ENCODE data around the gene NOP53. TPM values are rescaled to one million over a fixed set of nuclear protein-coding genes. Genes with fewer than 3 reads are reported as not detected.
A peak's percentile ranks its signal among the peaks of the same experiment; 100 is the strongest.

NOP53 gene
- total RNA-seq, 2 experiments from 2014 or later = 225 to 227 TPM

DNA sequence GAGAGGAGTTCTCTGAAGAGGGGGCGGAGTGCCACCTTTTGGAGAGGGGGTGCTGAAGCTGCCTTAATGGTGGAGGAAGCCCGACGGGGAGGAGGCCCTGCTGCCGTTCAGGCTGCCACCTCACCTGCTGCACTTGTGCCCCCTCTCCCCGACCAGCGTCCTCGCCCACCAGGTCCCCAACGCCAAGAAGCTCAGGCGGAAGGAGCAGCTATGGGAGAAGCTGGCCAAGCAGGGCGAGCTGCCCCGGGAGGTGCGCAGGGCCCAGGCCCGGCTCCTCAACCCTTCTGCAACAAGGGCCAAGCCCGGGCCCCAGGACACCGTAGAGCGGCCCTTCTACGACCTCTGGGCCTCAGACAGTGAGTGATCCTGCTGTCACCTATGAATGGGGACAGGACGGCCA lies 5.4 kb downstream of the NOP53 start:
- H3K9me3 Mint-ChIP-seq (ENCODE audit: low read depth) = no peaks in the 10 kb centered on the region
- ATAC-seq = no peak
- CTCF ChIA-PET = interaction anchor here (1.3 kb wide), 1 partner anchor 39 kb away, joined by 3 read pairs; no protein-coding TSS in a partner anchor
- no peak for DNase-seq
- peaks cover 37% of the 10 kb centered on the region for H3K4me1 Mint-ChIP-seq
- no peak overlapping the region for H3K27ac Mint-ChIP-seq
- no peaks in the 10 kb centered on the region for H3K27me3 Mint-ChIP-seq
- H3K36me3 Mint-ChIP-seq = peaks cover 41% of the 10 kb centered on the region
- no peak overlapping the region for H3K4me3 Mint-ChIP-seq

- no peak overlapping the region for H3K4me3 Mint-ChIP-seq
- CTCF ChIA-PET = interaction anchor here (1.1 to 1.7 kb wide), 3 partner anchors 13 to 40 kb away, joined by 3 to 5 read pairs (median 3); no protein-coding TSS in a partner anchor
- ATAC-seq = no peak
- H3K4me1 Mint-ChIP-seq = peaks cover 32% of the 10 kb centered on the region
- peaks cover 44% of the 10 kb centered on the region for H3K36me3 Mint-ChIP-seq
- H3K27ac Mint-ChIP-seq = peak overlapping the region; percentile 24
- H3K9me3 Mint-ChIP-seq (ENCODE audit: low read depth) = no peaks in the 10 kb centered on the region
- DNase-seq = no peak
- H3K27me3 Mint-ChIP-seq = no peaks in the 10 kb centered on the region
Measured at GRCh38 chr19:47752440-47753211, 7.3 kb downstream of the NOP53 start.

- Mint-ChIP-seq H3K36me3 (peaks cover 49% of the 10 kb centered on the region), H3K4me1 (peaks cover 17% of the 10 kb centered on the region), H3K27me3 (no peaks in the 10 kb centered on the region), H3K27ac (no peak overlapping the region), H3K9me3 (ENCODE audit: low read depth) (no peaks in the 10 kb centered on the region), H3K4me3 (no peak overlapping the region)
- CTCF ChIA-PET = interaction anchor here (1.1 kb wide), 1 partner anchor 42 kb away, joined by 4 read pairs; the partner anchor contains the start of gene EHD2
- DNase-seq (no peak), ATAC-seq (no peak)
Measured at GRCh38 chr19:47754206-47755064, 9.1 kb downstream of the NOP53 start.

DNA sequence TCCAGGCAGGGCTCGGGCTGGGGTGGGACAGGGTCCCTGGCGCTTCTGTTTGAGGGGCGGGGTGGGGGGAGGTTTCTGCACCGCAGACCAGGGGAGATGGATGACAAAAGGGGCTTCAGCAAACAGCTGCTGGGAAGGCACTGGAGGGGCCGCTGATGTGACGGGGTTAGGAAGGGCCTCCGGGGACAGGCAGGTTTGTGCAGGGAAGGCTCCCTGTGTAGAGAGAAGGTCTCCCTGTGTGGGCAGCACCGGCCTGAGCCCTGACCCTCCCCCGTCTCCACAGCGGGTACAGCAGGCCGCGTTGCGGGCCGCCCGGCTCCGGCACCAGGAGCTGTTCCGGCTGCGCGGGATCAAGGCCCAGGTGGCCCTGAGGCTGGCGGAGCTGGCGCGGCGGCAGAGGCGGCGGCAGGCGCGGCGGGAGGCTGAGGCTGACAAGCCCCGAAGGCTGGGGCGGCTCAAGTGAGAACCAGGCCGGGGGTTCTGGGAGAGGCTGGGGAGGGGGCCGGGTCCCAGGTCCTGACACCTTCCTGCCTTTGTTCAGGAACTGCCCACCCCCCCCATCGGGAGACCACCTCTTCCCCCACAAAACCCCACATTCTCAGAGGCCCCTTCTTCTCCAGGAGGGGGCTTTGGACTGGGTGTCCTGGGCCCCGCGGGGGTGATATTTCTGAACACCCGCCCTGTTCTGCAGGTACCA lies 9.9 kb downstream of the NOP53 start:
- Mint-ChIP-seq H3K27ac (no peak overlapping the region), H3K27me3 (no peaks in the 10 kb centered on the region), H3K36me3 (peaks cover 48% of the 10 kb centered on the region), H3K4me1 (peaks cover 13% of the 10 kb centered on the region), H3K9me3 (ENCODE audit: low read depth) (no peaks in the 10 kb centered on the region), H3K4me3 (no peak overlapping the region)
- ATAC-seq (no peak), DNase-seq (no peak)
- CTCF ChIA-PET = interaction anchor here (2.1 kb wide), 1 partner anchor 47 kb away, joined by 6 read pairs; no protein-coding TSS in a partner anchor

DNA sequence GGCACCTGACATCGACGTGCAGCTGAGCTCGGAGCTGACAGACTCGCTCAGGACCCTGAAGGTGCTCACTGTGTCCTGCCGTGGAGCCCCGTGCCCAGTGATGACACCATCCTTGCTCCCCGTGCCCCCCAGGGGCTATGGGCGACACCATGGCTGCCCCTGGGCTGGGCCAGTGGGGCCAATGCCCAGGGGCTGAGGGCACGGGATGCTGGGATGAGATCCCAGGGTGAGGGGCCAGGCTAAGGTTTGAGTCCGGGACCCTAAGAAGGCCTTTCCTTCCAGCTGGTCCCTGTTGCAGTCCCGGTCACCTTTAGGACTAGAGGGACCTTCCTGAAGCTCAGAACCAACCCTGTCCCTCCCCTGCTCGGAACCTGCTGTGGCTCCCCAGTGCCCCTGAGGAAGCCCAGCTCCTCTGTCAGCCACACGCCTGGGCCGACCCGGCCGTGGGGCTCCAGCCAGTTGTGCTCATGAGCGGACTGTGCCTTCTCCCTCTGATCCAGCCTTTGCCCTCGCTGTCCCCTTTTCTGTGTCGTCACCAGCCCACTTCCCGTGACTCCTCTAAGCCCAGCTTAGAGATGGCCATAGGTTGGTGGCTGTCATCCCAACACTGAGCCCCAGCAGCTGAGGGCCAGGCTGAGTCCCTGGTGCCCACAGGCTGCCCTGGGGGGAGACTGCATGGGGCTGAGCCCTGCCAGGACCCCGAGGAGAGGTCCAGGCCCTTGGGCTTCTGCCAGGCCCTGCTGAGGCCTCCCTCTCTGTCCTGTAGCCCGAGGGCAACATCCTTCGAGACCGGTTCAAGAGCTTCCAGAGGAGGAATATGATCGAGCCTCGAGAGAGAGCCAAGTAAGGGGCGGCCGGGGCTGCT lies 10.6 kb downstream of the NOP53 start:
- Mint-ChIP-seq H3K4me3 (no peak overlapping the region), H3K9me3 (ENCODE audit: low read depth) (no peaks in the 10 kb centered on the region), H3K4me1 (peaks cover 11% of the 10 kb centered on the region), H3K36me3 (peaks cover 46% of the 10 kb centered on the region), H3K27me3 (no peaks in the 10 kb centered on the region), H3K27ac (no peak overlapping the region)
- DNase-seq (no peak), ATAC-seq (no peak)
- CTCF ChIA-PET = interaction anchor here (1.0 to 2.1 kb wide), 3 partner anchors 11 to 48 kb away, joined by 3 to 6 read pairs (median 4); no protein-coding TSS in a partner anchor

GRCh38 chr19:47756627-47756929 lies 11.2 kb downstream of the NOP53 start:
- Mint-ChIP-seq H3K36me3 (peaks cover 44% of the 10 kb centered on the region), H3K27me3 (no peaks in the 10 kb centered on the region), H3K4me1 (peaks cover 11% of the 10 kb centered on the region), H3K27ac (no peak overlapping the region), H3K9me3 (ENCODE audit: low read depth) (no peaks in the 10 kb centered on the region), H3K4me3 (no peak overlapping the region)
- DNase-seq (no peak), ATAC-seq (no peak)
- CTCF ChIA-PET = interaction anchor here (1.0 to 2.1 kb wide), 3 partner anchors 11 to 49 kb away, joined by 3 to 6 read pairs (median 4); no protein-coding TSS in a partner anchor

DNA sequence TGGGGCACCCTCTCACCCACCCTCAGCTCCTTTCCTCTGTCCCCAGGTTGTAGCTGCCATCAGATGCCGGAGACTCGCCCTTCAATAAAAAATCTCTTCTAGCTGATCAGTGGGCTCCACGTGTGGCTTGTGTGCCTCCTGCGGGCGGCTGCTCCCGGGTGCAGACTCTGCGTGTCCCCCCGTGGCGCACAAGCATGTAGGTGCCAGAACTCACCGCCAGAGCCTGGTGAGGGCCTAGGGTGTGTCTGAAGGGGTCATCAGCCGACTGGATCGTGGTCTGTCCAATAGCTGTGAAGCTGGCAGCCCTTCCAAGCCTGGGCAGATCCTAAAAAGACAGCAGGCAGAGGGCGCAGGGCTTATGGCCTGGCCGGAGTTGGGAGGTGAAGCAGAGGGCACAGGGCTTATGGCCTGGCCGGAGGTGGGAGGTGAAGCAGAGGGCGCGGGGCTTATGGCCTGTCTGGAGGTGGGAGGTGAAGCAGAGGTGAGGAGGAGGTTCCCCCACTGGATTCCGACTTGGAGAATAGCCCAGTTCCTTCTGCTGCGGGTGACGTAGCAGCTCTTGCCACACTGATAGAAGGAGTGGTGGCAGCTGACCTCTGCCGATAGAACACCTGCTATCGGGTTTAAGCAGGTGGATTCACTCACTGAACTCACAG lies 11.7 kb downstream of the NOP53 start:
- H3K27ac Mint-ChIP-seq = no peak overlapping the region
- no peak overlapping the region for H3K4me3 Mint-ChIP-seq
- peaks cover 43% of the 10 kb centered on the region for H3K36me3 Mint-ChIP-seq
- no peaks in the 10 kb centered on the region for H3K27me3 Mint-ChIP-seq
- ATAC-seq = no peak
- H3K4me1 Mint-ChIP-seq = peaks cover 11% of the 10 kb centered on the region
- H3K9me3 Mint-ChIP-seq (ENCODE audit: low read depth) = no peaks in the 10 kb centered on the region
- CTCF ChIA-PET = interaction anchor here (0.6 to 2.1 kb wide), 4 partner anchors 10 to 49 kb away, joined by 3 to 6 read pairs (median 4); no protein-coding TSS in a partner anchor
- DNase-seq = no peak

DNA sequence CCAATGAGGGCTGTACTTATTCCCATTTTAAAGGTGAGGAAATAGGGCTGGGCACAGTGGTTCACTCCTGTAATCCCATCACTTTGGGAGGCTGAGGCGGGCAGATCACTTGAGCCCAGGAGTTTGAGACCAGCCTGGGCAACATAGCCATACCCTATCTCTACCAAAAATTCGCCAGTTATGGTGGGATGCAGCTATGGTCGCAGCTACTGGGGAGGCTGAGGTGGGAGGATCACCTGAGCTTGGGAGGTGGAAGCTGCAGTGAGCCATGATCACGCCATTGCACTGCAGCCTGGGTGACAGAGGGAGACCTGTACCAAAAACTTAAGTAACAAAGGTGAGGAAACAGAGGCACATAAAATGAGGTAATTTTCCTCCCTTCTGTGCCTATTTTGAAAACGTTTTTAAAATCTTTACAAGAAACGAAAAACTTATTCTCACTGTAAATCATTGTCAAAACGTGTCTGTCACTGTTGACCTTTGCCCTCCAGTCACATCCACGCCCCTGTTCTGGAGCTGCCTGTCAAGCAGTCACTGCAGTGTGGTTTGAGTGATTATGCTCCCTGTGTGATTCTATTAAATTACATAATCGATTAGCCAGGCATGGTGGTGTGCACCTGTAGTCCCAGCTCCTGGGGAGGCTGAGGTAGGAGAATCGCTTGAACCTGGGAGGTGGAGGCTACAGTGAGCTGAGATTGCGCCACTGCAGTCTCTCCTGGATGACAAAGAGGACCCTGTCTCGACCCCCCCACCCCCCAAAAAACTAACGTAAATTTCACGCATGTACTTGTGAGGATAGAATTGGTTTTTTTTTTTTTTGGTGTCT lies 12.5 kb downstream of the NOP53 start:
- Mint-ChIP-seq H3K4me3 (no peak overlapping the region), H3K36me3 (peaks cover 39% of the 10 kb centered on the region), H3K9me3 (ENCODE audit: low read depth) (no peaks in the 10 kb centered on the region), H3K27me3 (no peaks in the 10 kb centered on the region), H3K27ac (no peak overlapping the region), H3K4me1 (peaks cover 5% of the 10 kb centered on the region)
- CTCF ChIA-PET = interaction anchor here (2.1 to 2.8 kb wide), 2 partner anchors 33 to 50 kb away, joined by 6 to 9 read pairs; no protein-coding TSS in a partner anchor
- DNase-seq (no peak), ATAC-seq (no peak)

GRCh38 chr19:47758443-47758804 lies 13.1 kb downstream of the NOP53 start:
- H3K27me3 Mint-ChIP-seq = no peaks in the 10 kb centered on the region
- H3K27ac Mint-ChIP-seq = no peak overlapping the region
- DNase-seq = no peak
- H3K36me3 Mint-ChIP-seq = peaks cover 33% of the 10 kb centered on the region
- peaks cover 3% of the 10 kb centered on the region for H3K4me1 Mint-ChIP-seq
- no peak for ATAC-seq
- CTCF ChIA-PET = interaction anchor here (2.8 kb wide), 1 partner anchor 32 kb away, joined by 9 read pairs; no protein-coding TSS in a partner anchor
- no peaks in the 10 kb centered on the region for H3K9me3 Mint-ChIP-seq (ENCODE audit: low read depth)
- no peak overlapping the region for H3K4me3 Mint-ChIP-seq

GRCh38 chr19:47760632-47760999 lies 15.3 kb downstream of the NOP53 start:
- no peak for DNase-seq
- CTCF ChIA-PET = no interaction called here
- Mint-ChIP-seq H3K9me3 (ENCODE audit: low read depth) (no peaks in the 10 kb centered on the region), H3K27me3 (no peaks in the 10 kb centered on the region), H3K4me3 (no peak overlapping the region), H3K4me1 (peaks cover 6% of the 10 kb centered on the region), H3K36me3 (peaks cover 26% of the 10 kb centered on the region), H3K27ac (no peak overlapping the region)
- ATAC-seq = no peak

DNA sequence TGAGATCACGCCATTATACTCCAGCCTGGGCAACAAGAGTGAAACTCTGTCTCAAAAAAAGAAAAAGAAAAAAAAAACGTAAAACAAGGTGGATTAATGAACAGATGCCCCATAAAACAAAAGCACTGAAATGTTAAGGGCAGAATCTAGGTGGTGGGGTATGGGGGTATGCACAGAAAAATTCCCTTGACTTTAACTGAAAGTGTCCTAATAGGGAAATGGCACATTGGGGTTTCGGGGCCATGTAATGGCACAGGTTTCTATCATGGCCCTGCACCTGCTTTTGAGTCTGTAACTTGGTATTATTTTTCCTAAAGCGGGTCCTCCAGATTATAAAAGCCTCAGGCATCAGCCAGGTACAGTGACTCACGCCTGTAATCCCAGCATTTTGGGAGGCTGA lies 16.2 kb downstream of the NOP53 start:
- H3K4me3 Mint-ChIP-seq = no peak overlapping the region
- no peak overlapping the region for H3K27ac Mint-ChIP-seq
- ATAC-seq = no peak
- CTCF ChIA-PET = no interaction called here
- H3K9me3 Mint-ChIP-seq (ENCODE audit: low read depth) = no peaks in the 10 kb centered on the region
- no peak for DNase-seq
- H3K4me1 Mint-ChIP-seq = peaks cover 6% of the 10 kb centered on the region
- peaks cover 24% of the 10 kb centered on the region for H3K36me3 Mint-ChIP-seq
- H3K27me3 Mint-ChIP-seq = no peaks in the 10 kb centered on the region
